ENCODE data around the gene MBD5. TPM values are rescaled to one million over a fixed set of nuclear protein-coding genes. Genes with fewer than 3 reads are reported as not detected.

The MBD5 gene
- total RNA-seq, 2 donors from 2014 or later, result 34.7 to 40.9 TPM

GRCh38 chr2:148565272-148565894, 544.5 kb downstream of the MBD5 start:
- no peaks in the 10 kb centered on the region for H3K36me3 Mint-ChIP-seq (ENCODE audit: insufficient read depth in 2 of 2)
- H3K27ac Mint-ChIP-seq, result no peak overlapping the region
- peaks cover 8% of the 10 kb centered on the region for H3K27me3 Mint-ChIP-seq (ENCODE audit: low read depth)
- H3K4me1 Mint-ChIP-seq (ENCODE audit: low read depth), result peaks cover 28% of the 10 kb centered on the region
- ATAC-seq (replicated peaks in 1 of 2) (no peak), DNase-seq (no peak)
- H3K4me3 Mint-ChIP-seq, result no peak overlapping the region
- peaks cover 2 to 3% of the 10 kb centered on the region in 2 donors for H3K9me3 Mint-ChIP-seq

Other genes starting within 250 kb of the MBD5 start
- 1 to 10 TPM; 3.0 to 4.4 TPM for gene ACVR2A, start 176.1 kb upstream of the MBD5 start, total RNA-seq
- 10 to 100 TPM; 28.3 to 32.0 TPM for gene ORC4, start 354 bp upstream of the MBD5 start, total RNA-seq